ENCODE data around the gene SLC6A6.

GRCh38 chr3:14532691-14533456, 130.5 kb downstream of the SLC6A6 start:
- TF ChIP-seq, protein P1, sequence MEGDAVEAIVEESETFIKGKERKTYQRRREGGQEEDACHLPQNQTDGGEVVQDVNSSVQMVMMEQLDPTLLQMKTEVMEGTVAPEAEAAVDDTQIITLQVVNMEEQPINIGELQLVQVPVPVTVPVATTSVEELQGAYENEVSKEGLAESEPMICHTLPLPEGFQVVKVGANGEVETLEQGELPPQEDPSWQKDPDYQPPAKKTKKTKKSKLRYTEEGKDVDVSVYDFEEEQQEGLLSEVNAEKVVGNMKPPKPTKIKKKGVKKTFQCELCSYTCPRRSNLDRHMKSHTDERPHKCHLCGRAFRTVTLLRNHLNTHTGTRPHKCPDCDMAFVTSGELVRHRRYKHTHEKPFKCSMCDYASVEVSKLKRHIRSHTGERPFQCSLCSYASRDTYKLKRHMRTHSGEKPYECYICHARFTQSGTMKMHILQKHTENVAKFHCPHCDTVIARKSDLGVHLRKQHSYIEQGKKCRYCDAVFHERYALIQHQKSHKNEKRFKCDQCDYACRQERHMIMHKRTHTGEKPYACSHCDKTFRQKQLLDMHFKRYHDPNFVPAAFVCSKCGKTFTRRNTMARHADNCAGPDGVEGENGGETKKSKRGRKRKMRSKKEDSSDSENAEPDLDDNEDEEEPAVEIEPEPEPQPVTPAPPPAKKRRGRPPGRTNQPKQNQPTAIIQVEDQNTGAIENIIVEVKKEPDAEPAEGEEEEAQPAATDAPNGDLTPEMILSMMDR (IDR thresholded peaks at IDR 0.05) = no peak
- no peak for TF ChIP-seq POLR2A (IDR thresholded peaks at IDR 0.05)
